Fibroblast of upper back skin (primary cell): ENCODE results near the gene RPAP2.
A peak's percentile ranks its signal among the peaks of the same experiment; 100 is the strongest.
"Not testable (repeated sequence)": the region's sequence is repeated elsewhere in the genome, so short reads cannot be mapped to it uniquely, and the experiment has no call there.

Experiments used
- DNase-seq: peaks from one replicate; pipeline ENCODE4 v3.0.0-alpha.2; 2013

Gene RPAP2

GRCh38 chr1:92298573-92299476 lies at the start of gene RPAP2, which contains the start of gene GLMN:
Gene RPAP2, plus strand, starts transcription at chr1:92299059. Its CDS starts 15 bp downstream, at chr1:92299074.
Gene GLMN, minus strand, starts transcription at chr1:92298987. Its CDS starts 988 bp downstream, at chr1:92297999.
- DNase-seq: peak; percentile 82

DNA sequence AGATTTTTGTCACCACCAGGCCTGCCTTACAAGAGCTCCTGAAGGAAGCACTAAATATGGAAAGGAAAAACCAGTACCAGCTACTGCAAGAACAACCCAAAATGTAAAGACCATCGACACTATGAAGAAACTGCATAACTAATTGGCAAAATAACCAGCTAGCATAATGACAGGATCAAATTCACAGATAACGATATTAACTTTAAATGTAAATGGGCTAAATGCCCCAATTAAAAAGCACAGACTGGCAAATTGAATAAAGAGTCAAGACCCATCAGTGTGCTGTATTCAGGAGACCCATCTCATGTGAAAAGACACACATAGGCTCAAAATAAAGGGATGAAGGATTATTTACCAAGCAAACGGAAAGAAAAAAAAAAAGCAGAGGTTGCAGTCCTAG lies 44.1 kb upstream of the RPAP2 start:
- not testable (repeated sequence) for DNase-seq

DNA sequence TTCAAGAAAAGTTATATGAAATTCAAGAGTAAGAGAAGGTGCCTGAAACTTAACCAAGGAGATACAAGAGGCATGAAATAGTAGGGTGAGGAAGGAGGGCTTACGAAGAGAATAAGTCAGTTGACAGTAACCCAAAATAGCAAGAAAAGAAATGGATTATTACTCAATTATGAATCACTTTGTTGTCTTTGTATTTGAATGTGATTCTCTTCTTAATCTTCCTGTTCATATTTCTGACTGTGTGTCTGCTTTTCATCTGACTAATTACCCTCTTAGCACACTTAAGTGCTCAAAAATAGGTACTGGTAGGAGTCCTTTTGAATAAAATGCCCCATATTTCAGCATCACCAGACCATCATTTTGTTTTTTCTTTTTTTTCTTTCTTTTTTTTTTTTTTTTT lies 39.5 kb upstream of the RPAP2 start:
- DNase-seq: no peak

DNA sequence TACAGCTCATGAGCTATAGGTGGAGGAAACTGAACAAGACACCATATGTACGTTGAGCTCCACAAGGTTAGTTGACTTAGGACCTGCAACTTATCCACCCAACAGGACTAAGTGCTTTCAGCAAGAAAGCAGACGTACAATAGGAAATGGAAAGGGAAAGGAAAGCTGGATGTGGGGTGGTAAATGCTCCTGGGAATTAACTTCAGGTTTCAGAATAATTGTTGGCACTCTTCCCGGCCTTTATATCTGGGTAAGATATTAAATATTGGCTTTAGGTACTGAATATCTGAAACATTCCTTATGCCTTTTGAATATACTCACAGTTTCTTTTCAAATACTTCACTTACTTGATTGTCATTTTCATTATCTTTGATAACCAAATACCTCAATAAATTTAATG lies 36.3 kb upstream of the RPAP2 start:
- DNase-seq: peak; percentile 4

- no peak for DNase-seq
These were observed 25.8 kb upstream of the RPAP2 start for GRCh38 chr1:92273039-92273438.

DNA sequence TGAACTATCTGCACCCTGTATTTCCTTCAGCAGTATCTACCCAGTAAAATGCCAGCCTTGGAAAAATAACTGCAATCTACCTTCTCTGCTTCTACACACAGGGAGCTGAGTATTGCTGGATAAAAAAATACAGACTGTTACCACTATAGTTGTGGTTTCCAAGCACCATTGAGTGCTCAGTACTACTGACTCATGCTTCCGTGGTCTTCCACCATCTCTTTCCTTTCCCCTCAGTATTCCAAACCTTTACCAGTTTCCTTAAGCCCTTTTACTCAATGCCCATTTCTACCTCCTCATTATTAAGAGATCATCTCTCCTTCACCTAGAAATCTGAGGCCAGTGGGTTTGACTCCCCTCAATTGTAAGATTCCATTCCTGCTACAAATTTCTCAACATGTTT lies 23.9 kb upstream of the RPAP2 start:
- DNase-seq: peak; percentile 32

DNA sequence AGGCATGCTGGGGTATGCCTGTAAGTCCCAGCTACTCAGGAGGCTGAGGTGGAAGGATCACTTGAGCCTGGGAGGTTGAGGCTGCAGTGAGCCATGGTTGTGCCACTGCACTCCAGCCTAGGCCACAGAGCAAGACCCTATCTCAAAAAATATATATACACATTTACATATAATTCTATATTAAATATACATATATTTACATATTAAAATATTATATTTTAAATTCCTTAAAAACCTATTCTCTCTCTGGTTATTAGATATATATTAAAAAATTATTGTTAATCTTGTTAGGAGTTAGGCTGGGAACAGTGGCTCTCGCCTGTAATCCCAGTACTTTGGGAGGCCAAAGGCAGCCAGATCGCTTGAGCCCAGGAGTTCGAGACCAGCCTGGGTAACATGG lies 22.8 kb upstream of the RPAP2 start:
- DNase-seq: no peak

GRCh38 chr1:92277105-92277723 lies 21.6 kb upstream of the RPAP2 start:
- peak; percentile 83 for DNase-seq

GRCh38 chr1:92279781-92280180 lies 19.1 kb upstream of the RPAP2 start:
- not testable (repeated sequence) for DNase-seq

DNA sequence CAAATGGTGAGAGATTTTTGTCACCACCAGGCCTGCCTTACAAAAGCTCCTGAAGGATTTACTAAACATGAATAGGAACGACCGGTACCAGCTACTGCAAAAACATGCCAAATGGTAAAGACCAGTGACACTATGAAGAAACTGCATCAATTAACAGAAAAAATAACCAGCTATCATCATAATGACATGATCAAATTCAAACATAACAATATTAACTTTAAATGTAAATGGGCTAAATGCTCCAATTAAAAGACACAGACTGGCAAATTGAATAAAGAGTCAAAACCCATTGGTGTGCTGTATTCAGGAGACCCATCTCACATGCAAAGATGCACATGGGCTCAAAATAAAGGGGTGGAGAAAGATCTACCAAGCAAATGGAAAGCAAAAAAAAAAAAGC lies 17.4 kb upstream of the RPAP2 start:
- not testable (repeated sequence) for DNase-seq

DNA sequence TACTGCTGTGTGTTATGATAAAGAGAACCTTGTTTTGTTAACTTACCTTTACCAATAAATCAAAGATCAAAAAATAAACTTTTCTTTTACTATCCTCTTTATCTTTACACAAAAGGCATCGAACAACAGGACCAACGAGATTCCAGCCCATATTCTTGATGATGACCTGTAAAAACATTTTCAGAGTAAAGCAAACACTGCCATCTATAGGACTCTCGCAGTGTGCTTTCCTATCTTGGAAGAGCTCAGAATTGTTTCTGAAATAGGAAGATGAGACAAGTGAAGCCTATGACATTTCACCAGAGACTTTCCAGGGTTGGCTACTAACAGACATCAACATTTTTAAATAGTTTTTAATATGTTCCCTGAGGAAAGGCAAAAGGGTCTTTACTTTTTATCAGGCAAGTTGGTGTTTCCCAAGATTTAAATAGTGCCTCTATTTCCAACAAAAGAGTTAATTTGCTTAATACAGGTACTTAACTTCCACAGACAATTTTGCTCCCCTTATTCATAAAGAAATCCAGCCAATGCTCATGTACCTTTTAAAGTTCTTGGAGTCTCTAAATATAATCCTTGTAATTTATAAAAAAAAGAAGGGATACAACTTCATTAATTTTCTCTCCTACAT lies 7.4 kb upstream of the RPAP2 start:
- DNase-seq: peak; percentile 66

DNA sequence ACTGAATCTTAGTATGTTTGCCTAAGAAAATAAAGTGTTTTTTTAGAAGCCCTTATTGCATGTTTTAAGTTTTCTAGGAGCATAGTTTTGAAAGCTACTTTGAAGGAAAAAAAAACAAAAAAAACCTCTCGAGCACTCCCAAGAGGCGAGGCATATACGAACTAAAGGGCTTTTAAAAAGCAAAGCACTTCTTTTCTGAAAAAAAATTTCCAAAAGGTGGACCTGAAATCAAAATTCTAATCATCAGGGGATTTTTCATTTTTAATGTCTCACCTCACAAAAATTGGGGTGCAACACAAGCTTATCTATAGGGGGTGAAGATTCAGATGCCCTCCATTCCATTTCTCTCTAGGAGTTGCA lies 666 bp upstream of the RPAP2 start:
- no peak for DNase-seq

DNA sequence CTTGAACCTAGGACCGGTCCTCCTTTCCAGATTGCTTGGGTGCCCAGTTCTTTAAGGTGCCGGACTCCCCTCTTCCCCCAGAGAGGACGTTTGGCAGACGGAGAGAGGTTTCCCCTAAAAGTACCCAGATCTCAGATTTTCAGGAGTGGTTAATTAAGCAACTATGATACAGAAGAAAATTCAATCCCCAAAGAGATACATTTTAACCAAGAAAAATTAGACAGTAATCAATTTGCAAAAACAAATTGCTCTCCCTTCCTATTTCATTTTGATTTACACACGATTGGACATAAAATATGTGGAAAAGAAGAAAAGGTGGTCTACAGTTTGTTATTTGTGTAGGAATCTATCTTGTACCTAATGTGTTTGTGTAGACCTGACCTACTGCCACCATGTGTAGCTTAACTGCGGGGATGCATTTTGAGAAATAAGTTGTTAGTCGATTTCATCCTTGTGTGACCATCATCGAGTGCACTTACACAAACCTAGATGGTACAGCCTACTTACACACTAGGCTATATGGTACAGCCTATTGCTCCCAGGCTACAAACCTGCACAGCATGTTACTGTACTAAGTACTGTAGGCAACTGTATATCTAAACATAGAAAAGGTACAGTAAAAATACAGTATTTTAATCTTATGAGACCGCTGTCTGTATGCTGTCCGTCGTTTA lies 755 bp downstream of the RPAP2 start:
- DNase-seq: no peak

DNA sequence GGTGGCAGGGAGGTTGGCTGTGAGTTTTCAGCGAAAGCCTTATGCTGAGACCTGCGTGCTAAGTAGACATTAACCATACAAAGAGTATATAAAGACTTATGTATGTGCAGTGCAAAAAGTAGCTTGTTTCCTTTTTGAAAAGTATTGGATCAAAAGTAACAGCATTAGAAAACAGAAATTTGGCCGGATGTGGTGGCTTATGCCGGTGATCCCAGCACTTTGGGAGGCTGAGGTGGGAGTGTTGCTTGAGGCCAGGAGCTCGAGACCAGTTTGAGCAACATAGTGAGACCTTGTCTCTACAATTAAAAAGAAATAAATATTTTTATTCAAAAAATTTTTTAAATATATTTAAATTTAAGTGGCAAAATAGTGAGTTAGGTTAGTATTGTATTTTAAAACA lies 2.2 kb downstream of the RPAP2 start:
- DNase-seq: no peak

DNA sequence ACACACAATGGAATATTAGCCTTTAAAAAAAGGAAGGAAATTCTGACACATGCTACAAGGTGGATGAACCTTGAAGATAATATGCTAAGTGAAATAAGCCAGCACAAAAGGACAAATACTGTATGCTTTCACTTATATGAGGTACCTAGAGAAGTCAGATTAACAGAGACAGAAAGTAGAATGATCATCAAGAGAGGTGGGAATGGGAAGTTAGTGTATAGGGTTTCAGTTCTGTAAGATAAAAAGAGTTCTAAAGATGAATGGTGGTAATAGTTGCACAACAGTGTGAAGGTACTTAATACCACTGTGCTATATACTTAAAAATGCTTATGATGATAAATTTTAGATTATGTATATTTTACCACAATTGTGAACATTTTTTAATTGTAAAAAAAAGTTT lies 7.2 kb downstream of the RPAP2 start:
- no peak for DNase-seq

DNA sequence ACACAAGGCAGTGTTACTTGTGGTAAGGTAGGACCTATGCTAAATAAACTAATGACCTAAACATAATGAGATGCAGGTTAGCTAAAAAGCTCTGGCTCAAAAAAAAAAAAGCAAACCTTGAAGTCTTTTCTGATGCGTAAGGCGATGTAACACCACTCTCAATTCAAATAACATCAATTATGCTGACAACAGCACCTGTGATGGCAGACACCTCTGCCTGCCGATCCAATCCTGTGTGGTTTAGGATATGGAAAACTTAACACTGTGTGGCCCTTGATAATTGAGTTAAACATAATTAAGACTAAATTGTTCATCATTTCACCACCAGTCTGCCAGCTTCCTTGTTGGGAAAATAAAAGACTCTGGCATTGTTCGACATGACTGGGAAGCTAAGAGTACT lies 9.1 kb downstream of the RPAP2 start:
- DNase-seq: no peak

- DNase-seq: peak; percentile 24
These were observed 11.3 kb downstream of the RPAP2 start for GRCh38 chr1:92310185-92310597.

DNA sequence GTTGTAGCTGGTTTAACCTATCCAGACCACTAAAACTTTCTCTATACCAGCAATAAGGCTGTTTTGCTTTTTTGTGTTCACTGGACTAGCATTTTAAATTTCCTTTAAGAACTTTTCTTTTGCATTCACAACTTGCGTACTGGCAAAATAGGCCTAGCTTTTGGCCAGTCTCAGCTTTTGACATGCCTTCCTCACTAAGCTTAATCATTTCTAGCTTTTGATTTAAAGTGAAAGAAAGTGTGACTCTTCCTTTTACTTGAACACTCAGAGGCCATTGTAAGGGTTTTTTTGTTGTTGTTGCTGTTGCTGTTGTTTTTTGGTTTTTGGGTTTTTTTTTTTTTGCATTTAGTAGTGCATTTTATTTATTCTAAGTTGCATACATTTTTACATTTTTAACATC lies 15.2 kb downstream of the RPAP2 start:
- no peak for DNase-seq

DNA sequence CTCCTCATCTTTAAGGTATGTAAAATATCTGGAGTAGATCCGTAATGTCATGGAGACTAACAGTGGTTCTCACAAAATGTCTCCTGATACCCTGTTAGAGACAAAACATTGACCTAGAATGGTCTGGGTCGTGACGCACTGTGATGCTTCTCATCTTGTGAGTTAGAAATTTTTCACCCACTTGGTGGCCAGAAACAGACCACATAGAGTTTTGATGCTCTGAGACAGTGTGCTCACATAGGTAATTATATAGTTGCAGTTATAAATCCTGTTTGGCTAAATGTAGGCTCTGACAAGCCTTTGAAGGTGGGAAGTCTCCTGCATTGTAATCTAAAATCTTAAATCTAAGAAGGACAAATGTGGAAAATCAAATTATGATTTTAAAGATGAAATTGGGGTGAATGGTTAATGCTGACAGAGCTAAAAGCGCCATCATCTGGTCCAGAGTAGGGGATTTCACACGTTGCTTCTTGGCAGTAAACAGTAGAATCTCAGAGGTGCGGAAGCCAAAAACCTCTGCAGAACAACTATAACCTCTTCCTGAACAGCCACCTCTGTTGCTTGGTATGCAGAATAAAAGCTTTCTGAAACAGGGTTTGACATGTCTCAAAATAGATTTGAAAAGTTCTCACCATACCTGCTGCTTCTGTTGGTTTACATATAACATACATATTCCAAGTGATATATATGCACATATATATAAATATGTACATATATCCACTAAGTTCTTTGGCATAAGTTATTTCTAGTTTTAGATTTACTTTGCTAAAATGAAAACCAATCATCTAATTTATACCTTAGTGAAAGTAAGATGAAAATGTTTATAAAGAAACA lies 17.1 kb downstream of the RPAP2 start:
- no peak for DNase-seq

- no peak for DNase-seq
These were observed 19.1 kb downstream of the RPAP2 start for GRCh38 chr1:92317836-92318493.
